ENCODE data around the gene CNKSR3.

The CNKSR3 gene

GRCh38 chr6:154381548-154381947, 128.9 kb downstream of the CNKSR3 start:
- TF ChIP-seq CTCF (IDR thresholded peaks at IDR 0.05; ENCODE audit: extremely low read depth, missing control alignments): no peak
- DNase-seq (ENCODE audit: low spot score): no peak

- no peak for TF ChIP-seq CTCF (IDR thresholded peaks at IDR 0.05; ENCODE audit: extremely low read depth, missing control alignments)
Measured at GRCh38 chr6:154380741-154381140, 129.7 kb downstream of the CNKSR3 start.

GRCh38 chr6:154379585-154379984, 130.9 kb downstream of the CNKSR3 start:
- DNase-seq (ENCODE audit: low spot score): no peak
- no peak for TF ChIP-seq CTCF (IDR thresholded peaks at IDR 0.05; ENCODE audit: extremely low read depth, missing control alignments)

More at GRCh38 chr6:154380741-154381140, 129.7 kb downstream of the CNKSR3 start:
- no peak for DNase-seq (ENCODE audit: low spot score)

- TF ChIP-seq CTCF (IDR thresholded peaks at IDR 0.05; ENCODE audit: extremely low read depth, missing control alignments): no peak
- DNase-seq (ENCODE audit: low spot score): no peak
Measured at GRCh38 chr6:154378518-154378917, 132.0 kb downstream of the CNKSR3 start.

GRCh38 chr6:154377726-154378125, 132.8 kb downstream of the CNKSR3 start:
- no peak for DNase-seq (ENCODE audit: low spot score)
- TF ChIP-seq CTCF (IDR thresholded peaks at IDR 0.05; ENCODE audit: extremely low read depth, missing control alignments): no peak

- no peak for DNase-seq (ENCODE audit: low spot score)
Measured at GRCh38 chr6:154373971-154374370, 136.5 kb downstream of the CNKSR3 start.

GRCh38 chr6:154371281-154371680, 139.2 kb downstream of the CNKSR3 start:
- DNase-seq (ENCODE audit: low spot score): no peak
- TF ChIP-seq CTCF (IDR thresholded peaks at IDR 0.05; ENCODE audit: extremely low read depth, missing control alignments): no peak

More at GRCh38 chr6:154373971-154374370, 136.5 kb downstream of the CNKSR3 start:
- TF ChIP-seq CTCF (IDR thresholded peaks at IDR 0.05; ENCODE audit: extremely low read depth, missing control alignments): no peak
